NOMO-1 treated with dmso at 0.1 percent for 144 hours (cell line): Measurements from ENCODE around the gene ABCB1.

Experiments
- DNase-seq: peaks from one replicate; lab custom pipeline; 2025; ENCODE audit not compliant: unreplicated experiment; lab: John Stamatoyannopoulos, UW

The ABCB1 gene

GRCh38 chr7:87517136-87517815, 83.4 kb downstream of the ABCB1 start:
- no peak for DNase-seq

GRCh38 chr7:87513735-87514335, 86.8 kb downstream of the ABCB1 start:
- DNase-seq: no peak

- no peak for DNase-seq
Measured at GRCh38 chr7:87512906-87513305, 87.8 kb downstream of the ABCB1 start.

- no peak for DNase-seq
Measured at GRCh38 chr7:87511510-87511909, 89.2 kb downstream of the ABCB1 start.

- no peak for DNase-seq
Measured at GRCh38 chr7:87510411-87510875, 90.2 kb downstream of the ABCB1 start.

- no peak for DNase-seq
Measured at GRCh38 chr7:87507446-87507845, 93.2 kb downstream of the ABCB1 start.

GRCh38 chr7:87506246-87507180, 94.2 kb downstream of the ABCB1 start:
- DNase-seq: no peak

GRCh38 chr7:87505557-87506245, 95.0 kb downstream of the ABCB1 start:
- no peak for DNase-seq

GRCh38 chr7:87505122-87505521, 95.6 kb downstream of the ABCB1 start:
- DNase-seq: no peak

- no peak for DNase-seq
Measured at GRCh38 chr7:87499494-87499893, 101.2 kb downstream of the ABCB1 start.

GRCh38 chr7:87498893-87499292, 101.8 kb downstream of the ABCB1 start:
- no peak for DNase-seq

GRCh38 chr7:87497482-87497881, 103.2 kb downstream of the ABCB1 start:
- DNase-seq: no peak

- no peak for DNase-seq
Measured at GRCh38 chr7:87495366-87495765, 105.3 kb downstream of the ABCB1 start.

GRCh38 chr7:87494454-87494853, 106.2 kb downstream of the ABCB1 start:
- no peak for DNase-seq

GRCh38 chr7:87483131-87483530, 117.6 kb downstream of the ABCB1 start:
- no peak for DNase-seq

- DNase-seq: no peak
Measured at GRCh38 chr7:87482115-87482514, 118.6 kb downstream of the ABCB1 start.

- DNase-seq: no peak
Measured at GRCh38 chr7:87480386-87480785, 120.3 kb downstream of the ABCB1 start.

- DNase-seq: no peak
Measured at GRCh38 chr7:87479951-87480350, 120.7 kb downstream of the ABCB1 start.

GRCh38 chr7:87476179-87476557, 124.5 kb downstream of the ABCB1 start:
- no peak for DNase-seq

GRCh38 chr7:87475359-87476178, 125.1 kb downstream of the ABCB1 start, which contains the start of gene ABCB4:
ABCB4 (minus strand) TSS chr7:87475680; CDS start chr7:87475465, 215 bp downstream.
- no peak for DNase-seq
